GM12878 (cell line): ENCODE data around the gene PCDHGA1. TPM values are rescaled to one million over a fixed set of nuclear protein-coding genes. Genes with fewer than 3 reads are reported as not detected.

Experiments used
- ATAC-seq: fragments of 200-7000 bp; cut with Tn5 transposase; 3 replicates; pipeline ENCODE4 v1.9.1; 2020; ENCODE audit warnings: mild to moderate bottlenecking, moderate library complexity
- BruUV-seq: library from RNA; stranded (reverse); fragments of 400-500 nt; replicated peaks from 2 replicates; lab custom pipeline; 2021; lab: Mats Ljungman, UMichigan
- CTCF ChIA-PET: fragments of 300-600 bp; sonication (Branson Sonifier 250); formaldehyde crosslinking; extraction: SDS; loops from one replicate; lab custom pipeline; 2021; ENCODE audit warnings: inconsistent platforms; lab: Yijun Ruan, JAX
- POLR2A ChIA-PET: fragments of 350-600 bp; formaldehyde crosslinking; extraction: SDS; loops from one replicate; lab custom pipeline; 2021; ENCODE audit warnings: inconsistent platforms; lab: Charles Lee
- RAD21 ChIA-PET: fragments of 300-600 bp; sonication (Branson Sonifier 250); formaldehyde crosslinking; loops from one replicate; lab custom pipeline; 2023; ENCODE audit warnings: antibody characterized with exemption; ENCODE audit not compliant: unreplicated experiment; lab: Charles Lee
- SMC1A ChIA-PET: fragments of 300-600 bp; sonication (Branson Sonifier 250); formaldehyde crosslinking; loops from one replicate; lab custom pipeline; 2023; ENCODE audit not compliant: unreplicated experiment, uncharacterized antibody; lab: Charles Lee
- DNase-seq: peaks from one replicate; pipeline ENCODE4 v3.0.0-alpha.2; 2011; ENCODE audit warnings: low read depth, low spot score
- FAIRE-seq: peaks from 3 replicates; lab custom pipeline; 2011; peaks lifted over from hg19 to GRCh38; lab: Jason Lieb, UNC
- H2AFZ ChIP-seq: 2 replicates; pipeline ENCODE4 v1.6.0; 2011; ENCODE audit warnings: low read depth, low read length, control low read depth; ENCODE audit not compliant: control insufficient read depth
- H3K27ac ChIP-seq: 2 replicates; pipeline ENCODE4 v1.5.1; 2011; ENCODE audit warnings: control low read depth; ENCODE audit not compliant: control insufficient read depth, insufficient read depth
- H3K27me3 ChIP-seq, 2 experiments: replicated peaks in 1 of 2; 2 replicates each; pipeline versions ENCODE4 v1.6.0 to v1.6.1; 2011; ENCODE audit warnings: low read length in 1 of 2; ENCODE audit not compliant: control insufficient read depth in 2 of 2, insufficient read depth in 2 of 2
- H3K36me3 ChIP-seq, 2 experiments: 2 replicates each; pipeline ENCODE4 v1.5.1; 2011; ENCODE audit warnings: low read length in 1 of 2; ENCODE audit not compliant: control insufficient read depth in 2 of 2, insufficient read depth in 2 of 2
- H3K4me1 ChIP-seq: 2 replicates; pipeline ENCODE4 v1.6.1; 2011; ENCODE audit warnings: mild to moderate bottlenecking, low read length, moderate library complexity, mixed read lengths; ENCODE audit not compliant: control insufficient read depth, insufficient read depth
- H3K4me2 ChIP-seq: 2 replicates; pipeline ENCODE4 v1.6.0; 2011; ENCODE audit warnings: control low read depth; ENCODE audit not compliant: control insufficient read depth, insufficient read depth
- H3K4me3 ChIP-seq: fragments of 200-600 bp; sonication (generic); 2 replicates; pipeline ENCODE4 v1.5.1; 2016
- H3K79me2 ChIP-seq: 2 replicates; pipeline ENCODE4 v1.6.0; 2011; ENCODE audit warnings: low read length; ENCODE audit not compliant: control insufficient read depth, insufficient read depth
- H3K9ac ChIP-seq: 2 replicates; pipeline ENCODE4 v1.8.0; 2011; ENCODE audit warnings: low read length, control low read depth, mixed read lengths; ENCODE audit not compliant: control insufficient read depth, insufficient read depth
- H3K9me3 ChIP-seq: replicated peaks from 3 replicates; pipeline ENCODE4 v1.5.1; 2011; ENCODE audit warnings: mild to moderate bottlenecking, low read length; ENCODE audit not compliant: control insufficient read depth, insufficient read depth
- H4K20me1 ChIP-seq: 2 replicates; pipeline ENCODE4 v1.6.0; 2011; ENCODE audit not compliant: control insufficient read depth, insufficient read depth
- ASH2L ChIP-seq: fragments of 300-600, 200-600 bp; sonication (generic); IDR thresholded peaks from 2 replicates; pipeline ENCODE4 v1.6.1; 2017; ENCODE audit warnings: low read depth, mild to moderate bottlenecking, borderline replicate concordance
- CEBPZ ChIP-seq: fragments of 150-350 bp; IDR thresholded peaks from 2 replicates; pipeline ENCODE4 v1.6.1; 2016; ENCODE audit warnings: low read depth, low read length
- MEF2A ChIP-seq: IDR thresholded peaks from 2 replicates; pipeline ENCODE4 v1.6.1; 2011; ENCODE audit warnings: low read depth, mild to moderate bottlenecking, low read length, moderate library complexity; ENCODE audit not compliant: insufficient read depth
- NR2C1 ChIP-seq: fragments of 450-650 bp; IDR thresholded peaks from 2 replicates; pipeline ENCODE4 v1.6.1; 2017; ENCODE audit warnings: antibody characterized with exemption, mild to moderate bottlenecking, moderate library complexity
- POLR2A ChIP-seq: IDR thresholded peaks from 2 replicates; pipeline ENCODE4 v1.6.1; 2011; ENCODE audit warnings: low read depth, mild to moderate bottlenecking, low read length
- RAD21 ChIP-seq: IDR thresholded peaks from 2 replicates; pipeline ENCODE4 v1.6.1; 2011; ENCODE audit warnings: mild to moderate bottlenecking, low read depth, low read length, moderate library complexity; ENCODE audit not compliant: insufficient read depth
- SMC3 ChIP-seq: IDR thresholded peaks from 2 replicates; pipeline ENCODE4 v1.6.1; 2011; ENCODE audit warnings: low read length, improper control_type of control experiment, borderline replicate concordance
- SREBF2 ChIP-seq: IDR thresholded peaks from 2 replicates; pipeline ENCODE4 v1.6.1; 2012; ENCODE audit warnings: mild to moderate bottlenecking, low read length
- ZNF274 ChIP-seq: IDR thresholded peaks from one replicate; pipeline ENCODE4 v1.8.0; 2011; ENCODE audit not compliant: insufficient read length, insufficient read depth
- WGBS: methylation state at CpG from one replicate; pipeline ENCODE4 v1.1.6; 2016; ENCODE audit warnings: low lambda C conversion rate; ENCODE audit not compliant: insufficient replicate concordance, insufficient coverage; ENCODE audit errors: missing lambda C conversion rate; 5-methylcytosine and 5-hydroxymethylcytosine counted together
- in situ Hi-C: fragments of 300-500 bp; cut with MboI; formaldehyde crosslinking; loops from 9 replicates; pipeline ENCODE4 v1.14.3; 2018; ENCODE audit warnings: mixed read lengths
- intact Hi-C: fragments of 100-400 bp; cut with micrococcal nuclease; formaldehyde crosslinking; loops from one replicate; pipeline ENCODE4 v1.14.2; 2022; ENCODE audit not compliant: unreplicated experiment
- polyA plus RNA-seq, 11 experiments: library from polyadenylated mRNA; depleted of rRNA in 4 of 11; unstranded in 6 of 11; stranded (reverse) in 5 of 11; fragments of >200 nt; fragmentation: Nextera tagmentation in 4 of 11; fragmentation: Illumina TruSeq in 1 of 11; extraction: Ambion mirVana in 4 of 11; extraction: Trizol in 1 of 11; gene quantifications; 1 replicate in 1 of 11; 2 replicates in 10 of 11; pipeline versions ENCODE4 v1.2.1 to v1.2.3, GENCODE V29; 2011 to 2016; ENCODE audit warnings: inconsistent platforms in 2 of 11, missing spikeins in 2 of 11, low read depth in 1 of 11
- total RNA-seq, 4 experiments: library from RNA; depleted of rRNA in 3 of 4; stranded (reverse); fragments of >200 nt in 3 of 4; fragmentation: Illumina TruSeq in 1 of 4; extraction: Trizol in 1 of 4; gene quantifications; 2 replicates each; pipeline versions ENCODE4 v1.2.1 to v1.2.3, GENCODE V29; 2013 to 2021

The PCDHGA1 gene
- total and polyA plus RNA-seq, 10 of the 15 experiments (the other 5 are each of a cell fraction or from before 2014, with no cell fraction given): 0.02 to 0.51 (median 0.19) TPM; not detected in 3

GRCh38 chr5:141355641-141356040, 25.3 kb downstream of the PCDHGA1 start:
- ChIA-PET POLR2A (no interaction called here), SMC1A (no interaction called here), RAD21 (interaction anchor here (1.4 kb wide), 1 partner anchor 58 kb away, joined by 5 read pairs; the partner anchor contains the start of gene PCDHGA10), CTCF (interaction anchor here (1.1 to 1.5 kb wide), 4 partner anchors 9 to 212 kb away, joined by 3 to 6 read pairs (median 4); partner anchors contain the start of gene PCDHGB3)
- DNase-seq (no peak), ATAC-seq (no peak), FAIRE-seq (no peak)
- no peaks in the 10 kb centered on the region for H3K36me3 ChIP-seq
- intact Hi-C loops (no loop called here), in situ Hi-C loops (no loop called here)
- peaks cover 3% of the 10 kb centered on the region; the same call in 2 of the 3 replicates for H3K9me3 ChIP-seq
- no peak overlapping the region for H3K27ac ChIP-seq
- H3K4me1 ChIP-seq: no peaks in the 10 kb centered on the region
- no peaks in the 10 kb centered on the region for H3K79me2 ChIP-seq
- H2AFZ ChIP-seq: no peak overlapping the region
- H3K27me3 ChIP-seq: no peaks in the 10 kb centered on the region
- 82% methylated on average over 24 of the region's 24 CpGs for WGBS
- no peak overlapping the region for H3K4me3 ChIP-seq
- no peaks in the 10 kb centered on the region for H4K20me1 ChIP-seq
- no peak overlapping the region for H3K9ac ChIP-seq
- BruUV-seq: no TSS peak
- TF ChIP-seq ASH2L (no peak), RAD21 (no peak), MEF2A (no peak), CEBPZ (no peak), POLR2A (no peak), NR2C1 (no peak), ZNF274 (no peak), SREBF2 (no peak), SMC3 (no peak)
- H3K4me2 ChIP-seq: no peak overlapping the region
